Lower leg skin (tissue), 4 donors: Measurements from ENCODE around the gene TRIM27. TPM values are rescaled to one million over a fixed set of nuclear protein-coding genes. Genes with fewer than 3 reads are reported as not detected.

Experiments
- DNase-seq, 2 donors: peaks; one replicate each; pipeline ENCODE4 v3.0.0-alpha.2; 2019; ENCODE audit warnings: low spot score in 2 of 2
- H3K4me3 ChIP-seq: fragments of 200-600 bp; sonication (generic); 2 replicates; pipeline ENCODE4 v1.5.1; 2017; ENCODE audit warnings: mild to moderate bottlenecking, low read depth; ENCODE audit not compliant: poor library complexity, severe bottlenecking
- POLR2A ChIP-seq, 2 donors: fragments of 450-650 bp; IDR thresholded peaks; one replicate each; pipeline ENCODE4 v1.6.1; 2016 to 2017; ENCODE audit warnings: antibody characterized with exemption in 2 of 2, mild to moderate bottlenecking in 1 of 2, moderate library complexity in 1 of 2
- WGBS, 2 donors: methylation state at CpG; one replicate each; pipeline ENCODE4 v1.1.5; 2018; 5-methylcytosine and 5-hydroxymethylcytosine counted together
- intact Hi-C: fragments of 100-400 bp; cut with DNase I; formaldehyde crosslinking; loops from one replicate; pipeline ENCODE4 v1.15.0; 2023; ENCODE audit warnings: low total_unique reads
- total RNA-seq, 4 donors: library from RNA; depleted of rRNA; stranded (reverse); fragments of >200 nt; gene quantifications; one replicate each; pipeline ENCODE4 v1.1.0, GENCODE V29; 2016
- TF ChIP-seq, protein P1 (sequence below), 3 donors: fragments of 450-650 bp; IDR thresholded peaks; one replicate each; pipeline ENCODE4 v1.5.1; 2016; ENCODE audit warnings: antibody characterized with exemption in 3 of 3, mild to moderate bottlenecking in 3 of 3, moderate library complexity in 2 of 3

The TRIM27 gene
- total RNA-seq, 4 donors from 2014 or later: 32.2 to 38.9 (median 35.6) TPM

GRCh38 chr6:28948782-28949486, 25.1 kb upstream of the TRIM27 start:
- no peak overlapping the region for H3K4me3 ChIP-seq
- intact Hi-C loops: no loop called here
- TF ChIP-seq POLR2A (IDR thresholded peaks at IDR 0.05): no peak
- TF ChIP-seq, protein P1, sequence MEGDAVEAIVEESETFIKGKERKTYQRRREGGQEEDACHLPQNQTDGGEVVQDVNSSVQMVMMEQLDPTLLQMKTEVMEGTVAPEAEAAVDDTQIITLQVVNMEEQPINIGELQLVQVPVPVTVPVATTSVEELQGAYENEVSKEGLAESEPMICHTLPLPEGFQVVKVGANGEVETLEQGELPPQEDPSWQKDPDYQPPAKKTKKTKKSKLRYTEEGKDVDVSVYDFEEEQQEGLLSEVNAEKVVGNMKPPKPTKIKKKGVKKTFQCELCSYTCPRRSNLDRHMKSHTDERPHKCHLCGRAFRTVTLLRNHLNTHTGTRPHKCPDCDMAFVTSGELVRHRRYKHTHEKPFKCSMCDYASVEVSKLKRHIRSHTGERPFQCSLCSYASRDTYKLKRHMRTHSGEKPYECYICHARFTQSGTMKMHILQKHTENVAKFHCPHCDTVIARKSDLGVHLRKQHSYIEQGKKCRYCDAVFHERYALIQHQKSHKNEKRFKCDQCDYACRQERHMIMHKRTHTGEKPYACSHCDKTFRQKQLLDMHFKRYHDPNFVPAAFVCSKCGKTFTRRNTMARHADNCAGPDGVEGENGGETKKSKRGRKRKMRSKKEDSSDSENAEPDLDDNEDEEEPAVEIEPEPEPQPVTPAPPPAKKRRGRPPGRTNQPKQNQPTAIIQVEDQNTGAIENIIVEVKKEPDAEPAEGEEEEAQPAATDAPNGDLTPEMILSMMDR (IDR thresholded peaks at IDR 0.05): no peak
- no peak for DNase-seq
- 78 to 80% methylated on average over 23 of the region's 23 CpGs for WGBS, 2 donors

- no peak for DNase-seq
- intact Hi-C loops: no loop called here
- TF ChIP-seq POLR2A (IDR thresholded peaks at IDR 0.05): no peak
- TF ChIP-seq, protein P1 (IDR thresholded peaks at IDR 0.05): no peak
- WGBS, 2 donors: 89 to 91% methylated on average over 1 of the region's 1 CpG
- no peak overlapping the region for H3K4me3 ChIP-seq
These were observed 24.1 kb upstream of the TRIM27 start for GRCh38 chr6:28947831-28948270.

DNA sequence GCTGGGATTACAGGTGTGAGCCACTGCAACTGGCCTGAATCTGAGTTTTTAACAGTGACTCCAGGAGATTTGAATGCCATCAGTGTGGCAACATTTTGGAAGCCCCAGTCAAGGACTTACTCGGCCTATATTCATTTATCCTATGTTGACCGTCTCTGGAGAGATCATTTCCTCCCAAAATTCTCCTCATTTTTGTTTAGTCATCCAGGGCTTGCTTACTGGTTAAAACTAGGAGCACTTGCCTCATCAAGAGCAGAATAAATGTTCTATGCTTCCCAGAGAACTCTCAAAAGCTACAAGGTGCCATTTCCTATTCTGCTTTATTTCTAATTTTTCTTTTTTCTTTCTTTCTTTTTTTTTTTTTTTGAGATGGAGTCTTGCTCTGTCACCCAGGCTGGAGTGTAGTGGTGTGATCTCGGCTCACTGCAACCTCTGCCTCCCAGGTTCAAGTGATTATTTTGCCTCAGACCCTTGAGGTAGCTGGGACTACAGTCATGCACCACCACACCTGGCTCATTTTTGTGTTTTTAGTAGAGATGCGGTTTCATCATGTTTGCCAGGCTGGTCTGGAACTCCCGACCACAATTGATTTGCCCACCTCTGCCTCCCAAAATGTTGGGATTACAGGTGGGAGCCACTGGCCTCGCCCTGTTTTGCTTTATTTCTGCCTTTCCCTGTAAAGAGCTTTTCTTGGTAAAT, 23.4 kb upstream of the TRIM27 start:
- no peak for DNase-seq
- intact Hi-C loops: no loop called here
- no peak for TF ChIP-seq POLR2A (IDR thresholded peaks at IDR 0.05)
- TF ChIP-seq, protein P1 (IDR thresholded peaks at IDR 0.05): no peak
- 80 to 90% methylated on average over 6 of the region's 6 CpGs for WGBS, 2 donors
- H3K4me3 ChIP-seq: no peak overlapping the region

- DNase-seq: no peak
- intact Hi-C loops: no loop called here
- no peak for TF ChIP-seq POLR2A (IDR thresholded peaks at IDR 0.05)
- TF ChIP-seq, protein P1 (IDR thresholded peaks at IDR 0.05): no peak
- no peak overlapping the region for H3K4me3 ChIP-seq
- 87 to 92% methylated on average over 3 of the region's 3 CpGs for WGBS, 2 donors
These were observed 21.6 kb upstream of the TRIM27 start for GRCh38 chr6:28945349-28945748.

- TF ChIP-seq, protein P1 (IDR thresholded peaks at IDR 0.05): no peak
- TF ChIP-seq POLR2A (IDR thresholded peaks at IDR 0.05): no peak
- H3K4me3 ChIP-seq: peak overlapping the region; percentile 6
- WGBS, 2 donors: 7 to 8% methylated on average over 12 of the region's 12 CpGs
- peak in 1 of 2 donors; percentile 43 for DNase-seq
- intact Hi-C loops: no loop called here
These were observed 20.7 kb upstream of the TRIM27 start for GRCh38 chr6:28944412-28944865.
